Pancreas (tissue), 10 donors: ENCODE results near the gene ROR2. TPM values are rescaled to one million over a fixed set of nuclear protein-coding genes. Genes with fewer than 3 reads are reported as not detected.

Experiments
- ATAC-seq, 4 donors: fragments of 200-7000 bp; cut with Tn5 transposase; one replicate each; pipeline versions ENCODE4 v1.8.0 to v1.9.1; 2020; ENCODE audit warnings: mild to moderate bottlenecking in 4 of 4, moderate library complexity in 4 of 4
- DNase-seq, 6 donors: peaks; one replicate each; pipeline ENCODE4 v3.0.0-alpha.2; 2020
- FAIRE-seq: peaks from 2 replicates; lab custom pipeline; 2012; peaks lifted over from hg19 to GRCh38; lab: Jason Lieb, UNC
- H3K27ac ChIP-seq, 4 donors: fragments of 200-600 bp; sonication (generic); 1 replicate in 3 of 4; 2 replicates in 1 of 4; pipeline versions ENCODE4 v1.5.0 to v1.8.0; 2020
- H3K27me3 ChIP-seq, 4 donors: fragments of 200-600 bp; one replicate each; pipeline ENCODE4 v1.8.0; 2021
- H3K36me3 ChIP-seq, 3 donors: fragments of 200-600 bp; sonication (generic) in 1 of 3; one replicate each; pipeline versions ENCODE4 v1.5.0 to v1.8.0; 2020 to 2021
- H3K4me1 ChIP-seq, 3 donors: fragments of 200-600 bp; one replicate each; pipeline ENCODE4 v1.8.0; 2021
- H3K4me3 ChIP-seq, 4 donors: fragments of 200-600 bp; sonication (generic) in 2 of 4; one replicate each; pipeline versions ENCODE4 v1.5.0 to v1.8.0; 2020 to 2021
- H3K9me3 ChIP-seq, 4 donors: fragments of 200-600 bp; one replicate each; pipeline ENCODE4 v1.8.0; 2021
- CTCF ChIP-seq, 4 donors: fragments of 200-600 bp; sonication (generic) in 3 of 4; IDR thresholded peaks; one replicate each; pipeline versions ENCODE4 v1.5.0 to v1.8.0; 2021; ENCODE audit warnings: antibody characterized with exemption in 4 of 4
- WGBS, 2 donors: extraction: QIAGEN DNeasy Blood & Tissue Kit; methylation state at CpG; one replicate each; pipeline ENCODE4 v1.1.7; 2013; 5-methylcytosine and 5-hydroxymethylcytosine counted together
- intact Hi-C, 3 donors: fragments of 100-400 bp; cut with DNase I; formaldehyde crosslinking; loops; one replicate each; pipeline versions ENCODE4 v1.11.1 to v1.14.2; 2022
- polyA plus RNA-seq, 2 donors: library from polyadenylated mRNA; stranded (reverse); fragments of 200-250 nt; gene quantifications; one replicate each; pipeline ENCODE4 v1.2.3, GENCODE V29; 2013
- total RNA-seq, 6 donors: library from RNA; stranded (reverse); fragmentation: NEBNext Ultra II Directional in 4 of 6; extraction: Animal tissue kit (Norgen Biotek cat#: 25700) in 4 of 6; gene quantifications; one replicate each; pipeline versions ENCODE4 v1.2.1 to v1.2.4, GENCODE V29; 2021 to 2023
- donor health status: healthy with polysubstance abuse.
- donor health status: DM: no; HTN: no; CAD: no; lungs with moderate emphysema.
- donor health status: DM: no; HTN: no; CAD: no.
- donor health status: control.
- donor health status: control.
- donor health status: Bipolar disorder and iron deficiency.
- donor health status: DM: yes; HTN: yes; CAD: no.
- donor health status: DM: no; HTN: no; CAD: no.
- donor health status: DM: no; HTN: no; CAD: no.
- donor health status: DM: yes; HTN: yes; CAD: no.

Gene ROR2
- total and polyA plus RNA-seq, 8 donors = 0.67 to 6.3 (median 1.2) TPM

- intact Hi-C loops = no loop called here
- WGBS, 2 donors = 76 to 83% methylated on average over 3 of the region's 3 CpGs
- DNase-seq (no peak), FAIRE-seq (no peak), ATAC-seq (no peak)
- Histone ChIP-seq H3K4me1 (no peaks in the 10 kb centered on the region), H3K36me3 (no peaks in the 10 kb centered on the region), H3K27me3 (no peaks in the 10 kb centered on the region), H3K4me3 (no peak overlapping the region), H3K27ac (no peak overlapping the region), H3K9me3 (no peaks in the 10 kb centered on the region)
- no peak for TF ChIP-seq CTCF (IDR thresholded peaks at IDR 0.05)
Observed at GRCh38 chr9:91657501-91657900, 292.5 kb downstream of the ROR2 start.

- 80 to 82% methylated on average over 4 of the region's 4 CpGs for WGBS, 2 donors
- Histone ChIP-seq H3K9me3 (no peaks in the 10 kb centered on the region), H3K4me3 (no peak overlapping the region), H3K36me3 (no peaks in the 10 kb centered on the region), H3K4me1 (no peaks in the 10 kb centered on the region), H3K27me3 (no peaks in the 10 kb centered on the region), H3K27ac (no peak overlapping the region)
- ATAC-seq (no peak), DNase-seq (no peak), FAIRE-seq (no peak)
- TF ChIP-seq CTCF (IDR thresholded peaks at IDR 0.05) = no peak
- intact Hi-C loops = no loop called here
Observed at GRCh38 chr9:91655658-91656057, 294.4 kb downstream of the ROR2 start.

- no peak for ATAC-seq
- no peak for DNase-seq
- WGBS, 2 donors = 92 to 94% methylated on average over 6 of the region's 6 CpGs
- no peak overlapping the region for H3K4me3 ChIP-seq
- H3K27me3 ChIP-seq = no peaks in the 10 kb centered on the region
- H3K9me3 ChIP-seq = no peaks in the 10 kb centered on the region
- no peaks in the 10 kb centered on the region for H3K36me3 ChIP-seq
- no peak overlapping the region for H3K27ac ChIP-seq
- no peak for TF ChIP-seq CTCF (IDR thresholded peaks at IDR 0.05)
- FAIRE-seq = no peak
- intact Hi-C loops = no loop called here
- no peaks in the 10 kb centered on the region for H3K4me1 ChIP-seq
Observed at GRCh38 chr9:91655215-91655614, 294.8 kb downstream of the ROR2 start.

- FAIRE-seq (no peak), ATAC-seq (no peak), DNase-seq (no peak)
- WGBS, 2 donors = 97 to 100% methylated on average over 1 of the region's 1 CpG
- no peaks in the 10 kb centered on the region for H3K36me3 ChIP-seq
- no peaks in the 10 kb centered on the region for H3K9me3 ChIP-seq
- no peaks in the 10 kb centered on the region for H3K27me3 ChIP-seq
- H3K4me3 ChIP-seq = no peak overlapping the region
- TF ChIP-seq CTCF (IDR thresholded peaks at IDR 0.05) = no peak
- intact Hi-C loops = no loop called here
- H3K4me1 ChIP-seq = no peaks in the 10 kb centered on the region
- no peak overlapping the region for H3K27ac ChIP-seq
Observed at GRCh38 chr9:91654527-91654926, 295.5 kb downstream of the ROR2 start.

- H3K9me3 ChIP-seq = no peaks in the 10 kb centered on the region
- no peak for TF ChIP-seq CTCF (IDR thresholded peaks at IDR 0.05)
- H3K36me3 ChIP-seq = no peaks in the 10 kb centered on the region
- no peak overlapping the region for H3K27ac ChIP-seq
- ATAC-seq = no peak
- H3K4me1 ChIP-seq = no peaks in the 10 kb centered on the region
- no peak for DNase-seq
- FAIRE-seq = no peak
- WGBS, 2 donors = 81 to 85% methylated on average over 4 of the region's 4 CpGs
- no peaks in the 10 kb centered on the region for H3K27me3 ChIP-seq
- intact Hi-C loops = no loop called here
- H3K4me3 ChIP-seq = no peak overlapping the region
Observed at GRCh38 chr9:91647371-91647770, 302.7 kb downstream of the ROR2 start.
